Parathyroid adenoma (tissue), 2 donors: ENCODE data around the gene C1orf210.

Source experiments
- H2AFZ ChIP-seq: fragments of 300-600 bp; sonication (generic); one replicate; pipeline ENCODE4 v1.7.0; 2017; ENCODE audit warnings: antibody characterized with exemption, mild to moderate bottlenecking
- H3K27ac ChIP-seq: fragments of 300-600 bp; sonication (generic); one replicate; pipeline ENCODE4 v1.7.0; 2017
- H3K27me3 ChIP-seq: fragments of 300-600 bp; sonication (generic); one replicate; pipeline ENCODE4 v1.7.0; 2017; ENCODE audit warnings: low read length; ENCODE audit not compliant: control insufficient read depth, insufficient read depth
- H3K36me3 ChIP-seq: fragments of 300-600 bp; sonication (generic); one replicate; pipeline ENCODE4 v1.7.0; 2017; ENCODE audit warnings: low read length; ENCODE audit not compliant: control insufficient read depth, insufficient read depth
- H3K4me1 ChIP-seq: fragments of 300-600 bp; sonication (generic); one replicate; pipeline ENCODE4 v1.7.0; 2017; ENCODE audit warnings: control low read depth
- H3K4me2 ChIP-seq: fragments of 300-600 bp; sonication (generic); one replicate; pipeline ENCODE4 v1.7.0; 2017; ENCODE audit warnings: low read length
- H3K4me3 ChIP-seq: fragments of 300-600 bp; sonication (generic); one replicate; pipeline ENCODE4 v1.7.0; 2017; ENCODE audit warnings: low read depth, low read length
- H3K79me2 ChIP-seq: fragments of 300-600 bp; sonication (generic); one replicate; pipeline ENCODE4 v1.7.0; 2017; ENCODE audit warnings: control low read depth
- H3K9ac ChIP-seq: fragments of 300-600 bp; sonication (generic); one replicate; pipeline ENCODE4 v1.7.0; 2017; ENCODE audit warnings: mild to moderate bottlenecking
- H3K9me3 ChIP-seq: fragments of 300-600 bp; sonication (generic); one replicate; pipeline ENCODE4 v1.7.0; 2017; ENCODE audit warnings: low read length; ENCODE audit not compliant: control insufficient read depth
- TF ChIP-seq, protein P1 (sequence below): fragments of 300-600 bp; sonication (generic); IDR thresholded peaks from one replicate; pipeline ENCODE4 v1.7.0; 2017; ENCODE audit warnings: antibody characterized with exemption, mild to moderate bottlenecking
- donor health status: primary hyperparathyroidism.

The C1orf210 gene

DNA sequence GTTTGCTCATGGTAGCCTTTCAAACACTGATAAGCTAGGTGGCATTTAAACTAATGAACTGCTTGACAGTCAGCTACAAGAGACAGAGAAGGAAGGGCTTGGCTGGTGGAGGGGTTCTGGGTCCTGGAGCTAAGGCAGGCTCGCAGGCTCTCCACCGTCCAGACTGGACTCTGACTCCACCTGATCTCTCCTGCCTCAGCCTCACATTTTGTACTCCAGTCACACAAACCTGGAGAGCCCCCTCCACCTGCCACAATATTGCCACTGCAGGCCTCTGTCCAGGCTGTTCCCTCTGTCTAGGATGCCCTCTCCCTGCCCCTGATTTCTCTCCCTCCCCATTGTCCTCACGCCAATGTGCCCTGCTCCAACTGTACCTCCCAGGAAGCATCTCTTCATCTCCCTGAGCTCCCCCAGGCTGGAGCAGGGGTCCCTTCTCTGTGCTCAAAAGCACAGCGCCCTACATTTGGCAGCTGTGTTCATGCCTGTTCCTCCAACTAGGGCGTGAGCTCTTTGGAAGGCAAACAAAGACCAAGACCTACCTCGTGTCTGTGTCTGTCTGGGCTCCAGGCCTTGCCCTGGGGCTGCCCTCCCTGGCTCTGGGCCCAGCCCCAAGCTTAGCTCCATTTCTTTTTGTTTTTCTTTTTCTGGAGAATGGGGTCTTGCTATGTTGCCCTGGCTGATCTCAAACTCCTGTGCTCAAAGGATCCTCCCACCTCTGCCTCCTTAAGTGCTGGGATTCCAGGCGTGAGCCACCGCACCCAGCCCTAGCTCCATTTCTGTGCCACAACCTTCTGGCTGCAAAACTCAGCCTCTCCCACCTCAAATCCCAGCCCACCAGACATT is 18.3 kb upstream of the C1orf210 start:
- no peak overlapping the region for H3K9ac ChIP-seq
- H3K9me3 ChIP-seq = no peaks in the 10 kb centered on the region
- no peak overlapping the region for H3K4me3 ChIP-seq
- H3K79me2 ChIP-seq = no peaks in the 10 kb centered on the region
- H3K36me3 ChIP-seq = no peaks in the 10 kb centered on the region
- H3K4me1 ChIP-seq = no peaks in the 10 kb centered on the region
- no peak overlapping the region for H3K4me2 ChIP-seq
- H3K27ac ChIP-seq = no peak overlapping the region
- TF ChIP-seq, protein P1, sequence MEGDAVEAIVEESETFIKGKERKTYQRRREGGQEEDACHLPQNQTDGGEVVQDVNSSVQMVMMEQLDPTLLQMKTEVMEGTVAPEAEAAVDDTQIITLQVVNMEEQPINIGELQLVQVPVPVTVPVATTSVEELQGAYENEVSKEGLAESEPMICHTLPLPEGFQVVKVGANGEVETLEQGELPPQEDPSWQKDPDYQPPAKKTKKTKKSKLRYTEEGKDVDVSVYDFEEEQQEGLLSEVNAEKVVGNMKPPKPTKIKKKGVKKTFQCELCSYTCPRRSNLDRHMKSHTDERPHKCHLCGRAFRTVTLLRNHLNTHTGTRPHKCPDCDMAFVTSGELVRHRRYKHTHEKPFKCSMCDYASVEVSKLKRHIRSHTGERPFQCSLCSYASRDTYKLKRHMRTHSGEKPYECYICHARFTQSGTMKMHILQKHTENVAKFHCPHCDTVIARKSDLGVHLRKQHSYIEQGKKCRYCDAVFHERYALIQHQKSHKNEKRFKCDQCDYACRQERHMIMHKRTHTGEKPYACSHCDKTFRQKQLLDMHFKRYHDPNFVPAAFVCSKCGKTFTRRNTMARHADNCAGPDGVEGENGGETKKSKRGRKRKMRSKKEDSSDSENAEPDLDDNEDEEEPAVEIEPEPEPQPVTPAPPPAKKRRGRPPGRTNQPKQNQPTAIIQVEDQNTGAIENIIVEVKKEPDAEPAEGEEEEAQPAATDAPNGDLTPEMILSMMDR = no peak
- no peak overlapping the region for H2AFZ ChIP-seq
- H3K27me3 ChIP-seq = no peaks in the 10 kb centered on the region

DNA sequence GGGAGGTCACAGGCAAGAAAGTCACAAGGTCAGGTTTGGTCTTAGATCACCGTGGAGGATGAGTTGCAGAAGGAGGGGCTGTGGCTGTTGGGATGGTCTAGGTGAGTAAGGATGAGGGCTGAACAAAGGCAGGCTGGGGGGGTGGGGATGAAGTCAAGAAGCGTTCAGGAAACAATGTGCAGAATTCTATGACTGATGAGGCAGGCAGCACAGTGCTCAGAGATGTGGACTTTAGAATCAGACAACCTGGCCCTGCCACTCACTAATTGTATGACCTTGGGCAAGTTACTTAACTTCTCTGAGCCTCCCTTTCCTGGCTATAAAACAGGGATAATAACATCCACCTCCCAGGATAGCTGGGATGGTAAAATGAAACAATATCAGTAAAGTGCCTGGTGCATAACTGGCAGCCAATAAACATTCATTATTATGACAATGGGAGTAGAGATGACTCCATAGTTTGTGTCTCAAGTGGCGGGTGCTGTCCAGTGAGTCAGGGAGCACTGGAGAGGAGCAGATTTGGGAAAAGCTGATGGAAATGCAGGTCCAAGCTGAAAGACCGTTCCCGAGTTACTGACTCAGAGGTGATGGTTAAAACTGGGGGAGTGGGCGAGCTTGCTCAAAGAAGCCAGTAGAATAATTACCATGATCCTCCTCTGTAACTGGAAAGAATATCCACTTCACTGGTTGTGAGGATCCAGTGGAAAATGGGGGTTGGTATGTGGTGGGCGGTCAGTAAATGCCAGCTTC is 17.5 kb upstream of the C1orf210 start:
- TF ChIP-seq, protein P1 = no peak
- Histone ChIP-seq H3K79me2 (no peaks in the 10 kb centered on the region), H3K4me3 (no peak overlapping the region), H3K4me2 (no peak overlapping the region), H3K4me1 (no peaks in the 10 kb centered on the region), H2AFZ (no peak overlapping the region), H3K9ac (no peak overlapping the region), H3K36me3 (no peaks in the 10 kb centered on the region), H3K27ac (no peak overlapping the region), H3K27me3 (no peaks in the 10 kb centered on the region), H3K9me3 (no peaks in the 10 kb centered on the region)

DNA sequence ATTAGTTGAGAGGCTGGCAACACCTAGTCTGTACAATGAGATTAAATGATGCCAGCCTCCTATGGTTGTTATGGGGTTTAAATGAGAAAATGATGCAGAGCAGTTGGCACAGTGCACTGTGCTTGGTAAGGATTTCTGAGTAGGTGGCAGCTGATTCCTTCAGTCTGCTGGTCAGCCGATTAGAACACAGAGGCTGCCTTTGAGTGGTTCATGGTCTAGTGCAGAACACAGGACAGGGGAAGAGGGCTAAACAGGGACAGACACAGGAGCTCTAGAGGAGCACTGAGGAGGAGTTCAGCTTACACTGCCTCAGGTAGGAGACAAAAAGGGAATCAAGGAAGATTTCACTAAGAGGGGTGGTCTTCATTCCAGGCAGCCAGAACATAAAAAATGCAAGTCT is 16.8 kb upstream of the C1orf210 start:
- Histone ChIP-seq H3K36me3 (no peaks in the 10 kb centered on the region), H3K4me2 (no peak overlapping the region), H3K4me3 (no peak overlapping the region), H2AFZ (no peak overlapping the region), H3K9me3 (no peaks in the 10 kb centered on the region), H3K79me2 (no peaks in the 10 kb centered on the region), H3K27ac (no peak overlapping the region), H3K9ac (no peak overlapping the region), H3K4me1 (no peaks in the 10 kb centered on the region), H3K27me3 (no peaks in the 10 kb centered on the region)
- TF ChIP-seq, protein P1 = no peak

DNA sequence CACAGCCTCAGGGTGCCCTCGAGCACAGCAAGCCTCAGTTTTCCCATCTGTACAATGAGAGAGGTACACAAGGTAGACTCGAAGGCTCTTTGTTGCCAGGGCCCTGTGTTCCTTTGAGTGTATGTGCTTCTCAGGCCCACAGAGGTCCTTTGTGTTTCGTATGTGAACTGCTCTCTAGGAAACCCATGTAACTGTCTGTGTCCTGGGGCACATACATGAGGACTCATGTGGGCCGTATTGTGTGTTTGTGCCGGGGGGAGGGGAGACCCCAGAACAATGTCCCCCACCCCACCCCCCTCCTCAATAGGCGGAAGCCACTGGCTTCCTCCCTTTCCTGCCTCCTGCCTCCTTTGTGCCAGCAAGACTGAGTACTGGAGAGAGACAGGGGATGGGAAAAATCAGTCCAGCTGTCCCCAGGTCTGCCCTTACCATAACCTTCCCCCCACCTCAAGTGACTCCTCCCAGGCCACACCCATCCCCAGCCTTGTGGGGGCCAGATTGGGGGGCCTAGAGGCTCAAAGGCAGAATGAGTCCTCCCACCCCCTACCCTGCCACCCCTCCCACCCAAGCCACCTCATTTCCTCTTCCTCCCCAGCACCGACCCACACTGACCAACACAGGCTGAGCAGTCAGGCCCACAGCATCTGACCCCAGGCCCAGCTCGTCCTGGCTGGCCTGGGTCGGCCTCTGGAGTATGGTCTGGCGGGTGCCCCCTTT is 15.2 kb upstream of the C1orf210 start, which contains the start of gene TIE1:
Gene TIE1, plus strand, starts transcription at position 605 of the 717 bp plus-strand sequence. Its CDS starts 90 bp downstream, at position 695.
- H3K4me3 ChIP-seq = peak within 1 kb of the TSS; percentile 0
- no peaks in the 10 kb centered on the region for H3K27me3 ChIP-seq
- H3K9me3 ChIP-seq = no peaks in the 10 kb centered on the region
- H2AFZ ChIP-seq = no peak within 1 kb of the TSS
- TF ChIP-seq, protein P1 = no peak
- H3K36me3 ChIP-seq = no peaks in the 10 kb centered on the region
- peak within 1 kb of the TSS; percentile 47 for H3K27ac ChIP-seq
- H3K9ac ChIP-seq = no peak within 1 kb of the TSS
- H3K4me2 ChIP-seq = no peak within 1 kb of the TSS
- no peaks in the 10 kb centered on the region for H3K79me2 ChIP-seq
- H3K4me1 ChIP-seq = no peaks in the 10 kb centered on the region
